GM21619 (cell line): Measurements from ENCODE around the gene RNF44.
"Not testable (repeated sequence)": the region's sequence is repeated elsewhere in the genome, so short reads cannot be mapped to it uniquely, and the experiment has no call there.

Source experiments
- ATAC-seq: cut with Tn5 transposase; IDR thresholded peaks from one replicate; pipeline ENCODE4 v1.9.1; 2021; ENCODE audit not compliant: unreplicated experiment

Gene RNF44

GRCh38 chr5:176552332-176552869 lies 15.2 kb upstream of the RNF44 start:
- no peak for ATAC-seq

- not testable (repeated sequence) for ATAC-seq
These were observed 13.7 kb upstream of the RNF44 start for GRCh38 chr5:176550937-176551336.

- ATAC-seq, result no peak
These were observed 13.2 kb upstream of the RNF44 start for GRCh38 chr5:176550275-176550831.

- no peak for ATAC-seq
These were observed 12.7 kb upstream of the RNF44 start for GRCh38 chr5:176549871-176550270.

GRCh38 chr5:176548967-176549444 lies 11.8 kb upstream of the RNF44 start, which contains the start of gene CDHR2:
CDHR2 (plus strand) TSS chr5:176549342; CDS start chr5:176565353, 16,011 bp downstream.
- no peak for ATAC-seq

- no peak for ATAC-seq
These were observed 10.6 kb upstream of the RNF44 start for GRCh38 chr5:176547802-176548201.

- ATAC-seq, result no peak
These were observed 8.7 kb upstream of the RNF44 start for GRCh38 chr5:176545737-176546509.

GRCh38 chr5:176545388-176545736 lies 8.2 kb upstream of the RNF44 start:
- ATAC-seq, result no peak

- ATAC-seq, result peak; percentile 66
These were observed 6.4 kb upstream of the RNF44 start for GRCh38 chr5:176543428-176544182.

- ATAC-seq, result peak; percentile 32
These were observed 5.6 kb upstream of the RNF44 start for GRCh38 chr5:176542596-176543427.

GRCh38 chr5:176542135-176542595 lies 5.0 kb upstream of the RNF44 start:
- ATAC-seq, result no peak

- no peak for ATAC-seq
These were observed 4.3 kb upstream of the RNF44 start for GRCh38 chr5:176541338-176542134.

- ATAC-seq, result no peak
These were observed 3.7 kb upstream of the RNF44 start for GRCh38 chr5:176540956-176541337.

- ATAC-seq, result no peak
These were observed 3.3 kb upstream of the RNF44 start for GRCh38 chr5:176540476-176540899.

GRCh38 chr5:176538989-176539384 lies 1.8 kb upstream of the RNF44 start:
- ATAC-seq, result no peak

- ATAC-seq, result no peak
These were observed 1.2 kb upstream of the RNF44 start for GRCh38 chr5:176538230-176538988.

GRCh38 chr5:176537554-176538229 lies 490 bp upstream of the RNF44 start:
- peak; percentile 58 for ATAC-seq

- ATAC-seq, result no peak
These were observed 885 bp downstream of the RNF44 start for GRCh38 chr5:176536132-176536901.
